NT2/D1 (cell line): ENCODE results near the gene POLD4.

Source experiments
- SUZ12 ChIP-seq: IDR thresholded peaks from 2 replicates; pipeline ENCODE4 v1.6.1; 2011; ENCODE audit not compliant: insufficient read length, insufficient read depth; ENCODE audit errors: extremely low read depth
- YY1 ChIP-seq: IDR thresholded peaks from 2 replicates; pipeline ENCODE4 v1.6.1; 2011; ENCODE audit not compliant: insufficient read length, insufficient read depth

DNA sequence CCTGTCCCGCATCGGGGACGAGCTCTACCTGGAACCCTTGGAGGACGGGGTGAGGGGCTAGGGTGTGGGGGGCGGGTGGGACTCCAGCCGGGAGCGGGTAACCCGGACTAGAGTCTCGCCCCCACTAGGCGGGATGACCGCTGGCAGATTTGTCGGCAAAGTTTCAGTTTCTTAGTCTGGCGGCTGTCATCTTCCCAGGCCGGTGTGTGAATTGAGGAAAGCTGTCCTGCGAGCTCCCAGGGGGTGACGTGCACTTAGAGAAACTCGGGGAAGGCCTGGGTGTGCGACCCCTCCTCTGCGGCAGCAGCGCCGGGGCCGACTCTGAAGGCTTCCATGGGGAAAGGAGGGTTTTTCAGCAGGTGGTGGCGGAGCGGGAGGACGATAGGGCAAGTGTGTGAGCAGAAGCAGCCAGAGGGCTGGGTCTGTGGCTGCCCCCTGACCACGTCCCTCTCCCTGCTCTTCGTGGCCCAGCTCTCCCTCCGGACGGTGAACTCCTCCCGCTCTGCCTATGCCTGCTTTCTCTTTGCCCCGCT, 38.9 kb upstream of the POLD4 start:
- TF ChIP-seq SUZ12 (no peak), YY1 (no peak)
